ENCODE results near the gene SLC6A17. TPM values are rescaled to one million over a fixed set of nuclear protein-coding genes. Genes with fewer than 3 reads are reported as not detected.

The SLC6A17 gene
- total RNA-seq, 6 experiments from 2014 or later, result not detected

DNA sequence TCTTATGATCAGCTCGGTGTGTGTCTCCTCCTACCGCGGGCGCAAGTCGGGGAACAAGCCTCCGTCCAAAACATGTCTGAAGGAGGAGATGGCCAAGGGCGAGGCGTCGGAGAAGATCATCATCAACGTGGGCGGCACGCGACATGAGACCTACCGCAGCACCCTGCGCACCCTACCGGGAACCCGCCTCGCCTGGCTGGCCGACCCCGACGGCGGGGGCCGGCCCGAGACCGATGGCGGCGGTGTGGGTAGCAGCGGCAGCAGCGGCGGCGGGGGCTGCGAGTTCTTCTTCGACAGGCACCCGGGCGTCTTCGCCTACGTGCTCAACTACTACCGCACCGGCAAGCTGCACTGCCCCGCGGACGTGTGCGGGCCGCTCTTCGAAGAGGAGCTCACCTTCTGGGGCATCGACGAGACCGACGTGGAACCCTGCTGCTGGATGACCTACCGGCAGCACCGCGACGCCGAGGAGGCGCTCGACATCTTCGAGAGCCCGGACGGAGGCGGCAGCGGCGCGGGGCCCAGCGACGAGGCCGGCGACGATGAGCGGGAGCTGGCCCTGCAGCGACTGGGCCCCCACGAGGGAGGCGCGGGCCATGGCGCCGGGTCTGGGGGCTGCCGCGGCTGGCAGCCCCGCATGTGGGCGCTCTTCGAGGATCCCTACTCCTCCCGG is 61.3 kb downstream of the SLC6A17 start:
- DNase-seq (no peak), ATAC-seq (no peak)
- peak overlapping the region; percentile 49 to 69 (median 58) for H3K4me3 ChIP-seq
- TF ChIP-seq, protein P1, sequence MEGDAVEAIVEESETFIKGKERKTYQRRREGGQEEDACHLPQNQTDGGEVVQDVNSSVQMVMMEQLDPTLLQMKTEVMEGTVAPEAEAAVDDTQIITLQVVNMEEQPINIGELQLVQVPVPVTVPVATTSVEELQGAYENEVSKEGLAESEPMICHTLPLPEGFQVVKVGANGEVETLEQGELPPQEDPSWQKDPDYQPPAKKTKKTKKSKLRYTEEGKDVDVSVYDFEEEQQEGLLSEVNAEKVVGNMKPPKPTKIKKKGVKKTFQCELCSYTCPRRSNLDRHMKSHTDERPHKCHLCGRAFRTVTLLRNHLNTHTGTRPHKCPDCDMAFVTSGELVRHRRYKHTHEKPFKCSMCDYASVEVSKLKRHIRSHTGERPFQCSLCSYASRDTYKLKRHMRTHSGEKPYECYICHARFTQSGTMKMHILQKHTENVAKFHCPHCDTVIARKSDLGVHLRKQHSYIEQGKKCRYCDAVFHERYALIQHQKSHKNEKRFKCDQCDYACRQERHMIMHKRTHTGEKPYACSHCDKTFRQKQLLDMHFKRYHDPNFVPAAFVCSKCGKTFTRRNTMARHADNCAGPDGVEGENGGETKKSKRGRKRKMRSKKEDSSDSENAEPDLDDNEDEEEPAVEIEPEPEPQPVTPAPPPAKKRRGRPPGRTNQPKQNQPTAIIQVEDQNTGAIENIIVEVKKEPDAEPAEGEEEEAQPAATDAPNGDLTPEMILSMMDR (IDR thresholded peaks at IDR 0.05), result no peak
- no peak for TF ChIP-seq POLR2A (IDR thresholded peaks at IDR 0.05)
- H3K36me3 ChIP-seq, result no peaks in the 10 kb centered on the region
- H3K4me1 ChIP-seq, result peaks cover 0 to 21% (median 0%) of the 10 kb centered on the region in 4 donors
- peaks cover 0 to 5% of the 10 kb centered on the region in 2 donors for H3K27me3 ChIP-seq
- intact Hi-C loops (cut with DNase I), result no loop called here
- no peak overlapping the region for H3K27ac ChIP-seq
- WGBS (ENCODE audit: insufficient coverage, low coverage, low lambda C conversion rate, missing lambda C conversion rate), result 9% methylated on average over 17 of the region's 81 CpGs
- H3K9me3 ChIP-seq, result no peaks in the 10 kb centered on the region

DNA sequence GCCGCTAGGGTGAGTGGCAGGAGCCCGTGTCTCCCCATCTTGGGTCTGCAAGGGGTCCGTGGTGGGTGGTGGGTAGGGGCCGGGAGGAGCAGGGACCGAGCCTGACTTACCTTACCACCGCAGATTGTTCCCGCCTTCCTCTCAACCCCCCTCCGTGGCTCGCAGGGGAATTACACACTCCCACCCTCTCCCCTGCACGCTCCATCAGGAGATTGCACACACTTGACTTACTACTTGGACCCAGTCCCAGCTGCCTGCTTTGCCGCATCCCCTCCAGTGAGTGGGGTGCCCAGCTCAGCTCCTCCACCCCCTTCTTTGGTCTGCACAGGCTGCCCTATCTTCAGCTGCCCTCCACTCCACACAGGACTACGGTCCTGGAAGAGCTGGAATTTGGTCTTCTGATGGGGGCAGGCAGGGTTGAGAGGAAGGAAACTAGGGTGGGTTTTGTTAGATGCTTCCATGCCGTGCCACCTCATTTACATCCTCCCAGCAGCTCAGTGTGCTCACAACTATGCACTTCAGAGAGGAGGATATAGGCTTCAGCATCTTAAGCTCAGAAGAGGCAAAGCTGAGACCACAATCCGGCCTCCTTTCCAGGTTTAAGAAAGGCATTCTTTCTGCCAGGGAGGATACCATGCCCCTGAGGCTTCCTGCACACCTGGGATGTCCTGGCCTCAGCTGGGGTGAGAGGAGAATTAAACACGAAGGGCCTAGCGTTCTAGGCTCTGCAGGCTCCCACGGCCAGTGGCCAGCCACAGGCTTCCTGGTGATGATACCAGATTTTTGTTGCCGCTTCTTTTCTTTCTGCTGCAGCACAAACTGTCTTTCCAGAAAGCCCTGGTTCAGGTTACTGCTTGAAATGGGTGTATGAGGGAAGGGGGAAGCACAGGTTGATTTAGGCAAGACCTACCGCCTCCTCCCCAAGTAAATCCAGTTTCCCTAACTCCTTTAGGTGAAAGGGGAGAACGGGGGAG is 62.2 kb downstream of the SLC6A17 start:
- 79% methylated on average over 3 of the region's 20 CpGs for WGBS (ENCODE audit: insufficient coverage, low coverage, low lambda C conversion rate, missing lambda C conversion rate)
- no peak for DNase-seq
- H3K4me1 ChIP-seq, result peaks cover 0 to 21% (median 0%) of the 10 kb centered on the region in 4 donors
- TF ChIP-seq POLR2A (IDR thresholded peaks at IDR 0.05), result no peak
- TF ChIP-seq, protein P1 (IDR thresholded peaks at IDR 0.05), result no peak
- peaks cover 0 to 5% of the 10 kb centered on the region in 2 donors for H3K27me3 ChIP-seq
- no peaks in the 10 kb centered on the region for H3K9me3 ChIP-seq
- no peak overlapping the region for H3K27ac ChIP-seq
- no peaks in the 10 kb centered on the region for H3K36me3 ChIP-seq
- intact Hi-C loops (cut with DNase I), result no loop called here
- ATAC-seq, result no peak
- peak overlapping the region; percentile 49 to 69 (median 58) for H3K4me3 ChIP-seq

DNA sequence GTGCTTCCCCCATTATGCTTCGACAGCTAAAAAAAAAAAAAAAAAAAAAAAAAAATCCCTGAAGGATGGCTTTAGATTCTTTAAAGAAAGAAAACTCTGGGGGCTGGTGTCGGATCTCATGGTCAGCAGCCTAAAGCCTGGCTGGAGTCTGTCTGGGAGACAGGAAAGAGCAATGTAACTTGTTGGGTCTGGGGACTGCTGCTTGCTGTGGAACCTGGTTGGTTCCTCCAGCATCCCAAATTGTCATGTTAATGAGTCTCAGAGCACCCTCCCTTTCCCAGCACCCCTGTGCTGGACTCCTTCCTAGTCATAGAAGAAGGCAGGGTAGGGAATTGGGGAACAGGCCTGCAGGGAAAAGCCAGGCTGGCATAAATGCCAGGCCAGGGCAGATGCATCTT is 62.8 kb downstream of the SLC6A17 start:
- peaks cover 0 to 21% (median 0%) of the 10 kb centered on the region in 4 donors for H3K4me1 ChIP-seq
- H3K36me3 ChIP-seq, result no peaks in the 10 kb centered on the region
- no peak overlapping the region for H3K4me3 ChIP-seq
- intact Hi-C loops (cut with DNase I), result no loop called here
- H3K9me3 ChIP-seq, result no peaks in the 10 kb centered on the region
- ATAC-seq (no peak), DNase-seq (no peak)
- TF ChIP-seq POLR2A (IDR thresholded peaks at IDR 0.05), result no peak
- TF ChIP-seq, protein P1 (IDR thresholded peaks at IDR 0.05), result no peak
- H3K27me3 ChIP-seq, result peaks cover 0 to 5% of the 10 kb centered on the region in 2 donors
- WGBS (ENCODE audit: insufficient coverage, low coverage, low lambda C conversion rate, missing lambda C conversion rate), result 65% methylated on average over 2 of the region's 2 CpGs
- no peak overlapping the region for H3K27ac ChIP-seq

DNA sequence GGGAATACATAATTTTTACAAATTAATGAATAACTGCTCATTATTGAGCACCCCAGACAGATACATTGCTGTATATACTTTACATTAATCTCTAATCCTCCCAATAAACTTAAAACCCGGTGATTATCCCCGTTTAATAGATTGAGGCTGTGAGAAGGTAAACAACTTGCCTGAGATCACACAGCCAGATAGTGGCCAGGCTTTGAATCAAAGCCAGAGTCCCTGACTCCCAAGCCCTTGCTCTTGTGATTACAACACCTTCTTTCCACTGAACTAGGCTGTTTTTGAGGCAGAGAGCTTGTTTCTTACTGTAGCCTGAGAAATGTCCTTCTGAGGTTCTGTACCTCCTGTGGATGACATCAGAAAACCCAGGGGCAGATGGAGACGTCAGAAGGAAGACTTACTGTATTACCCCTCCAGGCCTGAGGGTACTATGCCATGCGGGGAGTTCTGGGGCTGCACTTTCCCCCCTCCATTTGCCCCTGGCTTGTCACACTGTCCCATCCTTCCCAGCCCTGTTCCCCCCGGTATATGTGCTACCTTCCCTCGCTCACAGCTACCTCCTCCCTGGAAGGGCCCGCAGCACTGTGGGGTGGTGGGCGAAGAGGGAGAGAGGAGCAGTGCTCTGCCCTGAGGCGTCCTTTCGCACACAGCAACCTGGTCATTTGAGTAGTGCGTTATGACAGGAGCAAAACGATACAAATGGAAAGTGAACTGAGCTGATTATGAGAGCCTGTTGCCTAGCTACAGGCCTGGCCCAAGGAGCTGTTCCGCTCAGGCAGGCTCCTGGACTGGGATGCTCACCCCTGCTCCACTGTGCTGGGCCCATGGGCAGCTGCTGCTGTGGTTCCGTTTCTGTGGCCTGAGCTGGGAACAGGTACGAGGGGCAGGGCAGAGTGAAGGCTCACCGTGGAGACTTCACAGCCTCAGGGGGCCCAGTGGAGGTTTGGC is 64.4 kb downstream of the SLC6A17 start:
- Histone ChIP-seq H3K27ac (no peak overlapping the region), H3K27me3 (peaks cover 0 to 5% of the 10 kb centered on the region in 2 donors), H3K36me3 (no peaks in the 10 kb centered on the region), H3K4me1 (peaks cover 0 to 21% (median 0%) of the 10 kb centered on the region in 4 donors), H3K9me3 (no peaks in the 10 kb centered on the region), H3K4me3 (no peak overlapping the region)
- DNase-seq (no peak), ATAC-seq (peak; percentile 30 to 64 (median 50))
- 27% methylated on average over 6 of the region's 16 CpGs for WGBS (ENCODE audit: insufficient coverage, low coverage, low lambda C conversion rate, missing lambda C conversion rate)
- TF ChIP-seq, protein P1 (IDR thresholded peaks at IDR 0.05), result no peak
- intact Hi-C loops (cut with DNase I), result no loop called here

All from right lobe of liver (tissue), 6 donors.